Epidermal melanocyte (primary cell): ENCODE results near the gene TNPO3.
"Not testable (repeated sequence)": the region's sequence is repeated elsewhere in the genome, so short reads cannot be mapped to it uniquely, and the experiment has no call there.

Experiments used
- DNase-seq: peaks from one replicate; pipeline ENCODE4 v3.0.0; 2011; ENCODE audit warnings: low spot score; ENCODE audit not compliant: insufficient read length

Gene TNPO3

DNA sequence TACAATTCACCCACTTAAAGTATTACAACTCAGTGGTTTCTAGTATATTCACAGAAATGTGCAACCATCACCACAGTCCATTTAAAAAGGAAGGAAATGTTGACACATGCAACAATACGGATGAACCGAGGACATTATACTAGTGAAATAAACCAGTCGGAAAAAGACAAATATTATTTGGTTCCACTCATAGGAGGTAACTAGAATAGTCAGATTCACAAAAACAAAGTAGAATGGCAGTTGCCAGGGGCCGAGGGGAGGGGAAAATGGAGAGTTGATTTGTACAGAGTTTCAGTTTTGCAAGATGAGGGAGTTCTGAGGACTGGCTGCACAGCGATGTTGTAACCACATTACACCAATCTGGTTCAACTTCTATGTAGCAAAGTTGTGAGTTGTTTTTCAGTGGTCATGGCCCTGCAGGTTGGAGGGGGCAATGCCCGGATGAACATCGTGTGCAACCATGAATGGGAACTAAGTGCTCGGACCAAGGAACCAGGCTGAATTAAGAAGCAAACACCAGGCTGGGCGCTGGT, 17.6 kb upstream of the TNPO3 start:
- no peak for DNase-seq

- DNase-seq, result no peak
Observed at GRCh38 chr7:129069021-129069420, 14.1 kb upstream of the TNPO3 start.

GRCh38 chr7:129067943-129068548, 13.1 kb upstream of the TNPO3 start:
- DNase-seq, result no peak

GRCh38 chr7:129067132-129067561, 12.2 kb upstream of the TNPO3 start:
- DNase-seq, result not testable (repeated sequence)

DNA sequence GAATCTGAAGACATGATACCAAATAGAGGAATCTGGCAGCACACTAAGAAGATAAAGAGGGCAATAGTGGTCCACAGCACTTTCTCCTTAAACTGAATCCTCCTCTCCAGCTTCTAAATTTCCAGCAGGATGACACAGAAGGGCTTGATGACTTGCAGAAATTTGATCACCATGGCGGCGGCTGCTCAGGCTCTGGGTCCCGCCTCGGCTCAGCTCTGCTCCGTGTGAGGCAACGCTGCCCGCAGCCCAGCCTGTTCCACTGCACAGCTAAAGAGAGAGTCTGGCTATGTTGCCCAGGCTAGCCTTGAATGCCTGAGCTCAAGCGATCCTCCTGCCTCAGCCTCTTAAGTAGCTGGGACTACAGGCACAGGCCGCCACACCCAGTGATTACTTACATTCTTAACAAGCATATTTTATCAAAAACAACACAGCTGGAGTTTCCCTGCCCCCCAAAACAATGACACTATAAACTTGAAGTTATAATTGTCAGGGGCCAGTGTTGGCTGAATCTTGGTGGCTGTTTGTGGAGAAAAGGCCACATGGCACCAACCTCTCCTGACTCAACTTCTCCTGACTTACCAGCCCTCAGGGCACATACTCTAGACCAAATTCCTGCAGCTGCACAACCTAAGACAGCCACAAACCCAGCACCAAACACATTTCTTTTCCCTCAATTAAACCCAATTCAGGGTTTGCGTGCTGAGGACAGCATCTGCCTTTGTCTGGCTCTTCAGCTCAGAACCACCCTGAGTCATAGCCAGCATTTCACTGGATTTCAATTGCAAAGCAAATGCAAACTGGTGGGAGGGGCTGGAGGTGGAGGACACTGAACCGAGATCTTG, 11.6 kb upstream of the TNPO3 start:
- peak; percentile 77 for DNase-seq

- DNase-seq, result no peak
Observed at GRCh38 chr7:129055861-129056464, 1.1 kb upstream of the TNPO3 start.

GRCh38 chr7:129055294-129055816, 444 bp upstream of the TNPO3 start:
- no peak for DNase-seq

GRCh38 chr7:129053938-129054437, 923 bp downstream of the TNPO3 start:
- DNase-seq, result no peak

GRCh38 chr7:129052441-129052840, 2.5 kb downstream of the TNPO3 start:
- DNase-seq, result no peak

DNA sequence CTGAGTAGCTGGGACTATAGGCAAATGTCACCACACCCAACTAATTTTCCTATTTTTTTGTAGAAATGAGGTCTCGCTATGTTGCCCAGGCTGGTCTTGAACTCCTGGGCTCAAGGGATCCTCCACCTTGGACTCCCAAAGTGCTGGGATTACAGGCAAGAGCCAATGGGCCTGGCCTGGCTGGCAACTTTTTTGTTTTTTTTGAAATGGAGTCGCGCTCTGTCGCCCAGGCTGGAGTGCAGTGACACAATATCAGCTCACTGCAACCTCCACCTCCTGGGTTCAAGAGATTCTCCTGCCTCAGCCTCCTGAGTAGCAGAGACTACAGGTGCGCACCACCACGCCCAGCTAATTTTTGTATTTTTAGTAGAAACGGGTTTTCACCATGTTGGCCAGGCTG, 3.5 kb downstream of the TNPO3 start:
- not testable (repeated sequence) for DNase-seq

DNA sequence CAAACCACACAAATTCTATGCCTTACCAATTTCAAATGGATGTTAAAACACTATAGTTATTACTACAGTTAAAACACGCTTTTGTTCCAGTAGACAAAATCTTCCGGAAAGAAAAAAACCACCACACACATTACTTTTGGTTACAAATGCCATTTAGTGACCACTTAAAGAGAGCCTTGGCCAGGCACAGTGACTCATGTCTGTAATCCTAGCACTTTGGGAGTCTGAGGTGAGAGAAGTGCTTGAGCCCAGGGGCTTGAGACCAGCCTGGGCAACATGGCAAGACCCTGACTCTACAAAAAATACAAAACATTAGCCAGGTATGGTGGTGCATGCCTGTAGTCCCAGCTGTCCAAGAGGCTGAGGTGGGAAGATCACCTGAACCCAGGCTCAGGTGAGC, 7.2 kb downstream of the TNPO3 start:
- no peak for DNase-seq

- DNase-seq, result no peak
Observed at GRCh38 chr7:129045682-129046081, 9.2 kb downstream of the TNPO3 start.

GRCh38 chr7:129043012-129043411, 11.9 kb downstream of the TNPO3 start:
- no peak for DNase-seq

DNA sequence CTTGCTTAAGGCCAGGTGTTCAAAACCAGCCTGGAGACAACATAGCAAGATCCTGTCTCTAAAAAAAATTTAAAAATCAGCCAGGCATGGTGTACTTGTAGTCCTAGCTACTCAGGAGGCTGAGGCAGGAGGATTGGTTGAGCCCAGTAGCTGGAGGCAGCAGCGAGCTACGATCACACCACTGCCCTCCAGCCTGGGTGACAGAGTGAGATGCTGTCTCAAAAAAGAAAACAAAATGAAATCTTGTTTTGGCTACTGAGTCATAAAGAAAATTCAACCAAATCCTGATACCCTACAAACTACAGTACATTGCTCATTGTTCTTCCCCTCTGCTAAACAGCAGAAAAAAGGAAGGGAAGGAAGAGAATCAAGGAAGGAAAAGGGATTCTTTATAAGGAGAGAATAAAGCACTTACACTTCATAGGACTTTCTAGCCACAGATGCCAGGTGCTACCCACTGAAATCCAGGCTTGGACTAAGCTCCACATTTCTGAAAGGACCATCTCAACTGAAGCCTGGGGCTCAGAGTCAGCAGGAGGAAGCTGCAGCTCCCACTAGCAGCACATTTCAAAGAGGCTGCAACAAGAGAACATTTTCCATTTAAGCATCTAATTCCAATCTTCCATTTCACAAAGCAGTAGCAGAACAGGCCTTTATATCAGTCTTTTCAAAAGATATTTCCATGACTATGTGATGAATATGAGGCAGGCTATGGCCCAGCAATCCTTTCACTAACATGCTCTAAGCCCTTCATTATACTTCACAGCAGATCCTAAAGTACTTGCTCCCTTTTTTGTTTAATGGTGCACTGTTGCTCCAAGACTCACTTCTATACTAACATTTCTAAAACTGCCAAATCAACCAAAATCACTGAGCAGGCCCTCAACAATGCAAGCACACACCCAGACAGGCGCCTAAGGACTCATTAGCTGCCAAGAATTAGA, 13.5 kb downstream of the TNPO3 start:
- DNase-seq, result no peak

- not testable (repeated sequence) for DNase-seq
Observed at GRCh38 chr7:129038468-129038867, 16.4 kb downstream of the TNPO3 start.

GRCh38 chr7:129037585-129037984, 17.3 kb downstream of the TNPO3 start:
- DNase-seq, result no peak

DNA sequence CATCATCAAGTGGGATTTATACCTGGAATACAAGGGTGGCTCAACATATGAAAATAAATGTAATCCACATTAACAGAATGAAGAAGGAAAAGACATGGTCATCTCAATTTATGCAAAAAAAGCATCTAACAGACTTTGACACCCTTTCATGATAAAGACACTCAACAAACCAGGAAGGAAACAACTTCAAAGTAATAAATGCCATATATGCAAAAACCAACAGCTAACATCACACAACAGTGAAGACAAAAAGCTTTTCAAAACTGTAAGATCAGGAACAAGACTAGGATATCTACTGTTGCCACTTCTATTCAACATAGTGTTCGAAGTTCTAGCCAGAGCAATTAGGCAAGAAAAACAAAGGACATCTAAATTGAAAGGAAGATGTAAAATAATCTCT, 22.9 kb downstream of the TNPO3 start:
- DNase-seq, result no peak

DNA sequence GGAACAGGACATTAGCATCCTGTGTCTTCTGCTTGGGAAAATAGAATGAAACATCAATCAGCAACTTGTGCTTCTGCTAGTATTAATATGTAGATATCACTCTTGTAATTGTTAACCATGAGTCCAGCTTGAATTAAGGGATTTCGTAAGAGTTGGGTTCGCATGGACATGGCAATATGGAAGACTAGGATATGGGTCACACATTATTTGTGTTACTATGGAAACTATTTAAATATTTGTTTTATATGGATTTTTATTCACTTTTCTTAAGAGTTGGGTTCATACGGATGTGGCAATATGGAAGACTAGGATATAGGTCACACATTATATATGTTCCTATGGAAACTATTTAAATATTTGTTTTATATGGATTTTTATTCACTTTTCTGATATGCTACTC, 24.5 kb downstream of the TNPO3 start:
- no peak for DNase-seq

DNA sequence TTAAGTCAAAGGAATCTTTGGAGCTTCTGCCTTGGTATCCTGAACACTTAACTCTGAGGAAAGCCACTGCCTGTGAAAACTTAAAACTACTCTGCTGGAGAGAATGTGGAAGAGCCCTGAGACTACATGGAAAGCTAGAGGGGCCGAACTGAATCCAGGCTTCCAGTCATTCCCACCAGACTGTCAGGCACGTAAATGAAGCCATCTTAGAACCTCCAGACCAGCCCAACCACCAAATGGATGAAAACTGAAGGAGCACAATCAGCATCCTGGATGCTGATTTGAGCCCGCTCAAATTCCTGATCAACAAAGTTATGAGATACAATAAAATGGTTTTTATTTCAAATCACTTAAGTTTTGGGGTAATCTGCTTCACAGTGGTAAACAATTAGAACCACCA, 30.8 kb downstream of the TNPO3 start:
- no peak for DNase-seq

GRCh38 chr7:129021656-129022055, 33.3 kb downstream of the TNPO3 start:
- DNase-seq, result no peak
